Neutrophil (primary cell): Measurements from ENCODE around the gene RUBCNL.
A peak's percentile ranks its signal among the peaks of the same experiment; 100 is the strongest.

Experiments used
- H3K27ac ChIP-seq: fragments of 200-600 bp; sonication (generic); 2 replicates; pipeline ENCODE4 v1.5.1; 2016; ENCODE audit warnings: mild to moderate bottlenecking, moderate library complexity
- H3K27me3 ChIP-seq: fragments of 200-600 bp; sonication (generic); 2 replicates; pipeline ENCODE4 v1.6.0; 2016; ENCODE audit warnings: mild to moderate bottlenecking
- H3K36me3 ChIP-seq: fragments of 200-600 bp; sonication (generic); 2 replicates; pipeline ENCODE4 v1.5.1; 2017
- H3K4me1 ChIP-seq, 2 experiments: fragments of 200-600 bp in 1 of 2; sonication (generic) in 1 of 2; 1 replicate in 1 of 2; 2 replicates in 1 of 2; pipeline versions ENCODE4 v1.5.1 to v1.6.1; 2013 to 2016; ENCODE audit warnings: low read depth in 1 of 2, low read length in 1 of 2, mild to moderate bottlenecking in 1 of 2, moderate library complexity in 1 of 2; ENCODE audit not compliant: control insufficient read depth in 1 of 2, insufficient read depth in 1 of 2
- H3K4me3 ChIP-seq, 2 experiments: fragments of 200-600 bp in 1 of 2; sonication (generic) in 1 of 2; 1 replicate in 1 of 2; 2 replicates in 1 of 2; pipeline ENCODE4 v1.5.1; 2013 to 2016; ENCODE audit warnings: low read depth in 1 of 2, low read length in 1 of 2, mild to moderate bottlenecking in 1 of 2, moderate library complexity in 1 of 2
- H3K9me3 ChIP-seq: fragments of 200-600 bp; sonication (generic); 2 replicates; pipeline ENCODE4 v1.5.1; 2016
- CTCF ChIP-seq: fragments of 200-600 bp; sonication (generic); IDR thresholded peaks from 2 replicates; pipeline ENCODE4 v1.5.1; 2016; ENCODE audit warnings: antibody characterized with exemption

RUBCNL gene

GRCh38 chr13:46320821-46321220 is 66.2 kb downstream of the RUBCNL start:
- H3K27ac ChIP-seq = peak overlapping the region; percentile 71
- H3K27me3 ChIP-seq = no peaks in the 10 kb centered on the region
- H3K36me3 ChIP-seq = no peaks in the 10 kb centered on the region
- no peak for TF ChIP-seq CTCF
- peak overlapping the region in 1 of 2 experiments; percentile 9 for H3K4me3 ChIP-seq
- H3K9me3 ChIP-seq = no peaks in the 10 kb centered on the region
- H3K4me1 ChIP-seq = peaks cover 30 to 31% of the 10 kb centered on the region in 2 experiments

GRCh38 chr13:46320406-46320805 is 66.6 kb downstream of the RUBCNL start:
- Histone ChIP-seq H3K9me3 (no peaks in the 10 kb centered on the region), H3K4me3 (peak overlapping the region in 1 of 2 experiments; percentile 9), H3K4me1 (peaks cover 30 to 31% of the 10 kb centered on the region in 2 experiments), H3K27me3 (no peaks in the 10 kb centered on the region), H3K36me3 (no peaks in the 10 kb centered on the region), H3K27ac (peak overlapping the region; percentile 71)
- TF ChIP-seq CTCF = no peak

GRCh38 chr13:46318986-46319385 is 68.1 kb downstream of the RUBCNL start:
- Histone ChIP-seq H3K9me3 (no peaks in the 10 kb centered on the region), H3K4me3 (no peak overlapping the region), H3K4me1 (peaks cover 34 to 37% of the 10 kb centered on the region in 2 experiments), H3K27ac (peak overlapping the region; percentile 71), H3K36me3 (no peaks in the 10 kb centered on the region), H3K27me3 (no peaks in the 10 kb centered on the region)
- no peak for TF ChIP-seq CTCF

GRCh38 chr13:46317120-46317519 is 69.9 kb downstream of the RUBCNL start:
- no peak overlapping the region for H3K4me3 ChIP-seq
- peaks cover 51 to 52% of the 10 kb centered on the region in 2 experiments for H3K4me1 ChIP-seq
- H3K27ac ChIP-seq = no peak overlapping the region
- H3K9me3 ChIP-seq = no peaks in the 10 kb centered on the region
- no peak for TF ChIP-seq CTCF
- H3K36me3 ChIP-seq = no peaks in the 10 kb centered on the region
- H3K27me3 ChIP-seq = no peaks in the 10 kb centered on the region

- Histone ChIP-seq H3K4me1 (peaks cover 39 to 40% of the 10 kb centered on the region in 2 experiments), H3K27me3 (no peaks in the 10 kb centered on the region), H3K9me3 (no peaks in the 10 kb centered on the region), H3K36me3 (no peaks in the 10 kb centered on the region), H3K4me3 (no peak overlapping the region), H3K27ac (no peak overlapping the region)
- TF ChIP-seq CTCF = no peak
Observed at GRCh38 chr13:46315491-46316075, 71.5 kb downstream of the RUBCNL start.
